WTC11 (cell line): ENCODE results near the gene UPF3A.

Experiments used
- CTCF ChIP-seq: fragments of 200-600 bp; IDR thresholded peaks from 2 replicates; pipeline ENCODE4 v1.8.0; 2022; ENCODE audit warnings: antibody characterized with exemption
- EMX1 ChIP-seq: fragments of 250-450 bp; sonication (Bioruptor Pico); IDR thresholded peaks from 2 replicates; pipeline ENCODE4 v1.8.0; 2021; ENCODE audit warnings: mild to moderate bottlenecking
- GABPB1 ChIP-seq: sonication (generic); formaldehyde crosslinking; IDR thresholded peaks from 2 replicates; pipeline ENCODE4 v1.8.1; 2023; ENCODE audit warnings: mild to moderate bottlenecking, missing genetic modification reagents
- HMGXB4 ChIP-seq: sonication (generic); formaldehyde crosslinking; IDR thresholded peaks from 2 replicates; pipeline ENCODE4 v1.8.1; 2023; ENCODE audit warnings: mild to moderate bottlenecking, moderate library complexity, missing genetic modification reagents
- JUN ChIP-seq: sonication (generic); formaldehyde crosslinking; IDR thresholded peaks from 2 replicates; pipeline ENCODE4 v1.8.0; 2023; ENCODE audit warnings: mild to moderate bottlenecking, missing genetic modification reagents
- KAT7 ChIP-seq: sonication (generic); formaldehyde crosslinking; IDR thresholded peaks from 2 replicates; pipeline ENCODE4 v1.8.1; 2023; ENCODE audit warnings: missing genetic modification reagents, mild to moderate bottlenecking, borderline replicate concordance
- RELA ChIP-seq: sonication (generic); formaldehyde crosslinking; IDR thresholded peaks from 2 replicates; pipeline ENCODE4 v1.8.1; 2022; ENCODE audit warnings: missing genetic modification reagents, mild to moderate bottlenecking, borderline replicate concordance
- TCF7 ChIP-seq: sonication (generic); formaldehyde crosslinking; IDR thresholded peaks from 2 replicates; pipeline ENCODE4 v1.8.0; 2022; ENCODE audit warnings: mild to moderate bottlenecking, low read depth, missing genetic modification reagents, moderate library complexity
- ZNF532 ChIP-seq: fragments of 250-450 bp; sonication (Bioruptor Pico); IDR thresholded peaks from 2 replicates; pipeline ENCODE4 v1.9.0; 2021; ENCODE audit warnings: mild to moderate bottlenecking, borderline replicate concordance

GRCh38 chr13:114282041-114282670 lies 755 bp downstream of the UPF3A start:
- TF ChIP-seq EMX1 (no peak), RELA (CRISPR knock-in tag) (no peak), GABPB1 (CRISPR knock-in tag) (no peak), ZNF532 (CRISPR knock-in tag) (no peak), HMGXB4 (CRISPR knock-in tag) (no peak), KAT7 (CRISPR knock-in tag) (no peak), TCF7 (CRISPR knock-in tag) (no peak), CTCF (no peak), JUN (CRISPR knock-in tag) (no peak)
